ENCODE measurements around the gene PRKAR2B. TPM values are rescaled to one million over a fixed set of nuclear protein-coding genes. Genes with fewer than 3 reads are reported as not detected.
A peak's percentile ranks its signal among the peaks of the same experiment; 100 is the strongest.

The PRKAR2B gene
- total RNA-seq, 1 donor from 2014 or later = 7.8 TPM

DNA sequence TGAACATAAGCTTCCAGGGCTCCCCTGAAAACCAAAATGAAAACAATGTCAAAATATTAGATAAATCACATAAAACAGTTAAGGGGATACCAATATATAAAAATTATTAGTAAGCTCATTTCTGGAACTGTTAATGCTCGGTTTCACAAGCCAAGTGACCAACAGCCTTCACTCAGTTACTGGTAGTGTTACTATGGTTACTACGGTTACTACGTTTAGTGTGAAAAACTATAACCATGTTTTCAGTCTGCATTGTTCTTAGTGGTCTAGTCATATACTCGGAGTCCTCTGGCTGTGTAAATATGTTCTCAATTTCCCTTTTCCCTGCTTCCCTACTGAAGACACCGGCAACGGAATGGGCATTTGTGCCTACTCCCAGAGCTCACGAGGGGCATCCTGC, 159.1 kb downstream of the PRKAR2B start:
- Mint-ChIP-seq H3K36me3 (peaks cover 45% of the 10 kb centered on the region), H3K4me1 (no peaks in the 10 kb centered on the region), H3K27ac (no peak overlapping the region), H3K9me3 (no peaks in the 10 kb centered on the region), H3K27me3 (ENCODE audit: low read depth) (no peaks in the 10 kb centered on the region), H3K4me3 (no peak overlapping the region)
- TF ChIP-seq, protein P1, sequence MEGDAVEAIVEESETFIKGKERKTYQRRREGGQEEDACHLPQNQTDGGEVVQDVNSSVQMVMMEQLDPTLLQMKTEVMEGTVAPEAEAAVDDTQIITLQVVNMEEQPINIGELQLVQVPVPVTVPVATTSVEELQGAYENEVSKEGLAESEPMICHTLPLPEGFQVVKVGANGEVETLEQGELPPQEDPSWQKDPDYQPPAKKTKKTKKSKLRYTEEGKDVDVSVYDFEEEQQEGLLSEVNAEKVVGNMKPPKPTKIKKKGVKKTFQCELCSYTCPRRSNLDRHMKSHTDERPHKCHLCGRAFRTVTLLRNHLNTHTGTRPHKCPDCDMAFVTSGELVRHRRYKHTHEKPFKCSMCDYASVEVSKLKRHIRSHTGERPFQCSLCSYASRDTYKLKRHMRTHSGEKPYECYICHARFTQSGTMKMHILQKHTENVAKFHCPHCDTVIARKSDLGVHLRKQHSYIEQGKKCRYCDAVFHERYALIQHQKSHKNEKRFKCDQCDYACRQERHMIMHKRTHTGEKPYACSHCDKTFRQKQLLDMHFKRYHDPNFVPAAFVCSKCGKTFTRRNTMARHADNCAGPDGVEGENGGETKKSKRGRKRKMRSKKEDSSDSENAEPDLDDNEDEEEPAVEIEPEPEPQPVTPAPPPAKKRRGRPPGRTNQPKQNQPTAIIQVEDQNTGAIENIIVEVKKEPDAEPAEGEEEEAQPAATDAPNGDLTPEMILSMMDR (IDR thresholded peaks at IDR 0.05; ENCODE audit: unreplicated experiment) = no peak
- no peak for DNase-seq (ENCODE audit: low spot score in 2 of 2, unreplicated experiment in 2 of 2)

DNA sequence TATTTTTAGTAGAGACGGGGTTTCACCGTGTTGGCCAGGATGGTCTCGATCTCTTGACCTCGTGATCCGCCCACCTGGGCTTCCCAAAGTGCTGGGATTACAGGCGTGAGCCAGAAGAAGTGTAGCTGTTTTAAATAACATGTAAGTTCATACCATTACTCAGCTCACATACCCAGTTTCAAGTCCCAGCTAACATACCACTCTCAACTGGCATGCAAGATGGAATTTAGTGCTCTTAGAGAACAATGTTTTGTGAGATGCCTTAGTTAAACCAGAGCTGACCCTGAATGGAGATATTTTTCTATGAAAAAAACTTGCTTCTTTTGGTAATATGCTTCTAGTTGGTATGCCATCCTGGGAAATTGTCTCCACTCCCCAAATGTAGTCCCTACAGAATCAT, 161.6 kb downstream of the PRKAR2B start:
- H3K4me3 Mint-ChIP-seq = no peak overlapping the region
- H3K27me3 Mint-ChIP-seq (ENCODE audit: low read depth) = no peaks in the 10 kb centered on the region

DNA sequence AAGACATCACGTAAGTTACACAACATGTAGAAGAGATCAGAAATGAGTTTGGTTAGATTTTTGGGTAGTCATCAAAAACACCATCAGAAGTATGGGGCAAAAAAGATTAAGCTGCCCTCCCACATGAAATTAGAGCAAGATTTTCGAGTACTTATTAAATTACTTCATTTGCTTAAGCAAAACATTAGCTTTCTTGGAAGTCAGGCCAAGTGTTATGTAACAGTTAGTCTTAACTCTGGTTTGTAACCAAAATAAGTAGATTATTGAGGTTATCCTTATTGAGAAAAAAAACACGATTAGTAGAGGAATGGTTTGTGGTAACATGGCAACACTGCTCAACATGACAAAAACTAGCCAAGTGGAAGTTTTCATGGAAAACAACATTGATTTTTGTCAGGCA, 162.2 kb downstream of the PRKAR2B start:
- TF ChIP-seq, protein P1 (IDR thresholded peaks at IDR 0.05; ENCODE audit: unreplicated experiment) = no peak
- DNase-seq (ENCODE audit: low spot score in 2 of 2, unreplicated experiment in 2 of 2) = no peak
- no peaks in the 10 kb centered on the region for H3K9me3 Mint-ChIP-seq
- H3K27ac Mint-ChIP-seq = no peak overlapping the region
- no peaks in the 10 kb centered on the region for H3K27me3 Mint-ChIP-seq (ENCODE audit: low read depth)
- H3K4me3 Mint-ChIP-seq = no peak overlapping the region
- H3K4me1 Mint-ChIP-seq = peaks cover 2% of the 10 kb centered on the region
- H3K36me3 Mint-ChIP-seq = peaks cover 39% of the 10 kb centered on the region

More for the DNA sequence above, 161.6 kb downstream of the PRKAR2B start:
- Mint-ChIP-seq H3K9me3 (no peaks in the 10 kb centered on the region), H3K4me1 (peaks cover 2% of the 10 kb centered on the region), H3K27ac (no peak overlapping the region), H3K36me3 (peaks cover 42% of the 10 kb centered on the region)
- no peak for DNase-seq (ENCODE audit: low spot score in 2 of 2, unreplicated experiment in 2 of 2)
- TF ChIP-seq, protein P1 (IDR thresholded peaks at IDR 0.05; ENCODE audit: unreplicated experiment) = no peak

DNA sequence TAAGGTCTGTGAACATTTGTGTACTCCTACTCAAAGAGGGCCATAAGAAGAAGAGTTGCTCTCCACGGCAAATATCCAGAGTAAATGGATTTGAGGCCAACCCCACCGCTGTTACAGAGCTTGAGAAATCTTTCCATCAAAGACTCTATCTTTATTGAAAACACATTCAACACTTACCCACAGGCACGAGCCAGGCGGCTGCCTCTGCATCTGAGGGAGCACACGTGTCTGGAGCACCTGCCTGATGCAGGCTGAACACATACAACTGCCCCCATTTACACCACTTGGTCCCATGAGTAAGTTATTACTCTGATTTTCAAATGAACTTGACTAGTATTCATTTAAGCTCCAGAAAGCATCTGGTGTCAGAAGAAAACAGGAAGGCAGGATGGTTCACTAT, 163.0 kb downstream of the PRKAR2B start:
- no peaks in the 10 kb centered on the region for H3K9me3 Mint-ChIP-seq
- no peak overlapping the region for H3K27ac Mint-ChIP-seq
- TF ChIP-seq, protein P1 (IDR thresholded peaks at IDR 0.05; ENCODE audit: unreplicated experiment) = no peak
- H3K27me3 Mint-ChIP-seq (ENCODE audit: low read depth) = no peaks in the 10 kb centered on the region
- H3K36me3 Mint-ChIP-seq = peaks cover 35% of the 10 kb centered on the region
- no peak for DNase-seq (ENCODE audit: low spot score in 2 of 2, unreplicated experiment in 2 of 2)
- peaks cover 2% of the 10 kb centered on the region for H3K4me1 Mint-ChIP-seq
- no peak overlapping the region for H3K4me3 Mint-ChIP-seq

DNA sequence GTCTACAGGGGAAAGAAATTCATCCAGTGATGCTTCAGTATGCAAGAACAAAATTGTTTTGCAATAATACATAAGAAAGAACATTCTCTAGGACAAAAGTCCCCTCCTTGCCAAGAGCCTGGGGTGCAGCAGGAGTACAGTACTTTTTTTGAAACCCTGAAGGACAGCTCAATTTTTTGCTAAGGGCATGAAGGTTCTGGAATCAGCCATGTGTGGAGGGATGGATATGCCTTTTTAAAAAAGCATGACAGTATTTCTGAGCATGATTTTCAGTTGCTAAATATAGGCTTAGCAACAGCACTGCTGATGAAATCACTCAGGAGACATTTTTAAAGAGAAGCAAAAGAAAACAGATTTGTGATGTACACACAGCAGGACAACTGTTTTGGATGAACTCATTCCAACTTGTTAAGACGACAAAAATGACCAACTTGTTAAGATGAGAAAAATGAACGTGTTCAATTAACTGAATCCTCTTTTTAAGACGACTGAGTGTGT, 163.6 kb downstream of the PRKAR2B start:
- DNase-seq (ENCODE audit: low spot score in 2 of 2, unreplicated experiment in 2 of 2) = no peak
- Mint-ChIP-seq H3K4me3 (no peak overlapping the region), H3K4me1 (peaks cover 2% of the 10 kb centered on the region), H3K36me3 (peaks cover 31% of the 10 kb centered on the region), H3K27me3 (ENCODE audit: low read depth) (no peaks in the 10 kb centered on the region), H3K9me3 (no peaks in the 10 kb centered on the region), H3K27ac (peak overlapping the region; percentile 18)
- TF ChIP-seq, protein P1 (IDR thresholded peaks at IDR 0.05; ENCODE audit: unreplicated experiment) = no peak

DNA sequence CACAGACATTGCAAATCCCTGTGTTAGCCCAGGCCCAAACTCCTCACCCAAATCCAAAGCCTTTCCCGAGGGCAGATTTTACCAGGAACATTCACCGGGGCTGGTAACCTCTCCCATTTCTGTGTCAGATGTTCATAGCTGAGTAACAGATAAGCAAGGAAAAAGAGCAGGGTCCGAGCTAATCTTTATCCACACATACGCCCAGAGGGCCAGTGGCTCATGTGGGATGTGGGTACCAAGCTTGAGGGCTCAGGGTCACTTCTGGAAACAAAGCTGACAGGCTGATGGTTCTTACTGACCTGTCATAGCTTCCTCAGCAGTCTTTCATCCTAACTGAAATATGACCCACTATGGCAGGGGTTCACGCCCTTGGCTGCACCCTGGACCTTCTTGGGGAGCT, 164.1 kb downstream of the PRKAR2B start:
- Mint-ChIP-seq H3K4me3 (no peak overlapping the region), H3K27ac (no peak overlapping the region), H3K9me3 (peaks cover 3% of the 10 kb centered on the region), H3K4me1 (peaks cover 2% of the 10 kb centered on the region), H3K27me3 (ENCODE audit: low read depth) (no peaks in the 10 kb centered on the region), H3K36me3 (peaks cover 33% of the 10 kb centered on the region)
- DNase-seq (ENCODE audit: low spot score in 2 of 2, unreplicated experiment in 2 of 2) = no peak
- TF ChIP-seq, protein P1 (IDR thresholded peaks at IDR 0.05; ENCODE audit: unreplicated experiment) = no peak

Data from mesothelial cell of epicardium (in vitro differentiated cells).